ENCODE measurements around the gene CLIP4. TPM values are rescaled to one million over a fixed set of nuclear protein-coding genes. Genes with fewer than 3 reads are reported as not detected.

CLIP4 gene
- total RNA-seq, 1 donor from 2014 or later = 5.8 TPM

DNA sequence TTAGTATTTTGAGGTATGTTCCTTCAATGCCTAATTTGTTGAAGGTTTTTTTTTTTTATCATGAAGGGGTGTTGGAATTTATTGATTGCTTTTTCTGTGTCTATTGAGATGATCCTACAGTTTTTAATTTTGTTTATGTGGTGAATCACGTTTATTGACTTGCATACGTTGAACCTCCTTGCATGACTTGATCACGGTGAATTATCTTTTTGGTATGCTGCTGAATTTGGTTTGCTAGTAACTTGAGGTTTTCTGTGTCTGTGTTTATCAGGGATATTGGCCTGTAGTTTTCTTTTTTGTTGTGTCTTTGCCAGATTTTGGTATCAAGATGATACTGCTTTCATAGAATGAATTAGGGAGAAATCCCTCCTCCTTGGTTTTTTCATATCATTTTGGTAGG lies 23.9 kb downstream of the CLIP4 start:
- TF ChIP-seq, protein P1, sequence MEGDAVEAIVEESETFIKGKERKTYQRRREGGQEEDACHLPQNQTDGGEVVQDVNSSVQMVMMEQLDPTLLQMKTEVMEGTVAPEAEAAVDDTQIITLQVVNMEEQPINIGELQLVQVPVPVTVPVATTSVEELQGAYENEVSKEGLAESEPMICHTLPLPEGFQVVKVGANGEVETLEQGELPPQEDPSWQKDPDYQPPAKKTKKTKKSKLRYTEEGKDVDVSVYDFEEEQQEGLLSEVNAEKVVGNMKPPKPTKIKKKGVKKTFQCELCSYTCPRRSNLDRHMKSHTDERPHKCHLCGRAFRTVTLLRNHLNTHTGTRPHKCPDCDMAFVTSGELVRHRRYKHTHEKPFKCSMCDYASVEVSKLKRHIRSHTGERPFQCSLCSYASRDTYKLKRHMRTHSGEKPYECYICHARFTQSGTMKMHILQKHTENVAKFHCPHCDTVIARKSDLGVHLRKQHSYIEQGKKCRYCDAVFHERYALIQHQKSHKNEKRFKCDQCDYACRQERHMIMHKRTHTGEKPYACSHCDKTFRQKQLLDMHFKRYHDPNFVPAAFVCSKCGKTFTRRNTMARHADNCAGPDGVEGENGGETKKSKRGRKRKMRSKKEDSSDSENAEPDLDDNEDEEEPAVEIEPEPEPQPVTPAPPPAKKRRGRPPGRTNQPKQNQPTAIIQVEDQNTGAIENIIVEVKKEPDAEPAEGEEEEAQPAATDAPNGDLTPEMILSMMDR (IDR thresholded peaks at IDR 0.05) = no peak
- Mint-ChIP-seq H3K4me1 (peaks cover 7% of the 10 kb centered on the region), H3K4me3 (no peak overlapping the region), H3K27me3 (no peaks in the 10 kb centered on the region), H3K9me3 (peaks cover 11% of the 10 kb centered on the region), H3K36me3 (ENCODE audit: low read depth) (peaks cover 35% of the 10 kb centered on the region), H3K27ac (no peak overlapping the region)
- ChIA-PET POLR2A (no interaction called here), CTCF (no interaction called here)
- no peak for ATAC-seq (ENCODE audit: low read depth)
- no peak for DNase-seq
- intact Hi-C loops (cut with micrococcal nuclease) = no loop called here

DNA sequence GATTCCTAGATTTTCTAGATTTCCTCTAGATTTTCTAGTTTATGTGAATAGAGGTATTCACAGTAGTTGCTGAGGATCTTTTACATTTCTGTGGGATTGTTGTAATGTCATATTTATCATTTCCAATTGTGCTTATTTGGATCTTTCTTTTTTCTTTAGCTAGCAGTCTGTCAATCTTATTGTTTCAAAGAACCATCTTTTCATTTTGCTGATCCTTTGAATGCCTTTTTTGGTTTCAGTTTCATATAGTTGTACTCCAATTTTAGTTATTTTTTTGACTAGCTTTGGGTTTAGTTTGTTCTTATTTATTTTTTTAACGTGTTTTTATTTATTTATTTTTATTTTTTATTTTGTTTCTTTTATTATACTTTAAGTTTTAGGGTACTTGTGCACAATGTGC lies 24.5 kb downstream of the CLIP4 start:
- Mint-ChIP-seq H3K4me3 (no peak overlapping the region), H3K27ac (no peak overlapping the region), H3K4me1 (peaks cover 7% of the 10 kb centered on the region), H3K9me3 (peaks cover 11% of the 10 kb centered on the region), H3K27me3 (no peaks in the 10 kb centered on the region), H3K36me3 (ENCODE audit: low read depth) (peaks cover 35% of the 10 kb centered on the region)
- ChIA-PET POLR2A (no interaction called here), CTCF (no interaction called here)
- TF ChIP-seq, protein P1 (IDR thresholded peaks at IDR 0.05) = no peak
- ATAC-seq (ENCODE audit: low read depth) = no peak
- intact Hi-C loops (cut with micrococcal nuclease) = no loop called here
- no peak for DNase-seq

DNA sequence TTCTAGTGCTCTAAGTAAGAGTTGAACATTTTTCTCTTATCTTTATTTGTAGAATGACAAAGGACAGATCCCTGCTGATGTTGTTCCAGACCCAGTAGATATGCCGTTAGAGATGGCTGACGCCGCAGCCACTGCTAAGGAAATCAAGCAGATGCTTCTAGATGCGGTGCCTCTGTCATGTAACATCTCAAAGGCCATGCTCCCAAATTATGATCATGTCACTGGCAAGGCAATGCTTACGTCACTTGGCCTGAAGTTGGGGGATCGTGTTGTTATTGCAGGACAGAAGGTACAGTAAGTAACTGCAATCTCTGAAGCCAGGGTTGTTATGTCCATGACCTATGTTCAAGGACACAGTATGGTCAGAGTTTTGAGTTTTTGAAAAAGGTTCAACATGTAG lies 28.4 kb downstream of the CLIP4 start:
- H3K27me3 Mint-ChIP-seq = no peaks in the 10 kb centered on the region
- H3K27ac Mint-ChIP-seq = no peak overlapping the region
- no peak overlapping the region for H3K4me3 Mint-ChIP-seq
- H3K9me3 Mint-ChIP-seq = peaks cover 5% of the 10 kb centered on the region
- POLR2A ChIA-PET = no interaction called here
- TF ChIP-seq, protein P1 (IDR thresholded peaks at IDR 0.05) = no peak
- no peak for ATAC-seq (ENCODE audit: low read depth)
- H3K4me1 Mint-ChIP-seq = peaks cover 7% of the 10 kb centered on the region
- CTCF ChIA-PET = no interaction called here
- no peak for DNase-seq
- H3K36me3 Mint-ChIP-seq (ENCODE audit: low read depth) = peaks cover 29% of the 10 kb centered on the region
- intact Hi-C loops (cut with micrococcal nuclease) = no loop called here

DNA sequence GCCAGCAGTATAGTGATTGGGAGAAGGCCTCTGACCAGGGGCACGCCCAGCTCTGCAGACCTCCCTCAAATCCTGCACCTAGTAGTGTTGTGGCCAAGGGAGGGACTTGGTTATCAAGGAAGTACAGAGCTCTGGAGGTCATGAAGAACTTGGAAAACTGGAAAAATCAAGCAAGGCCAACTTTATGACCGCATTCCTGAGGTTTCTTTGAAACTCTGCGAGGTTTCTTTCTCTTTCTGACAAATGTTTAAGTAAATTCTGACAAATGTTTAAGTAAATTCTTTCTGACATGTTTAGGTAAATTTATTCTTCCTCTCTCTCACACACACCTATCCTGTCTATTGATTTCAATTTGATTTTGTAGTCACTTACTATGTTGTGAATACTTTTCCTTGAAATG lies 31.0 kb downstream of the CLIP4 start:
- intact Hi-C loops (cut with micrococcal nuclease) = no loop called here
- Mint-ChIP-seq H3K27me3 (no peaks in the 10 kb centered on the region), H3K36me3 (ENCODE audit: low read depth) (peaks cover 15% of the 10 kb centered on the region), H3K27ac (no peak overlapping the region), H3K9me3 (no peaks in the 10 kb centered on the region), H3K4me3 (no peak overlapping the region), H3K4me1 (peaks cover 1% of the 10 kb centered on the region)
- DNase-seq (no peak), ATAC-seq (ENCODE audit: low read depth) (no peak)
- TF ChIP-seq, protein P1 (IDR thresholded peaks at IDR 0.05) = no peak
- ChIA-PET CTCF (no interaction called here), POLR2A (no interaction called here)

DNA sequence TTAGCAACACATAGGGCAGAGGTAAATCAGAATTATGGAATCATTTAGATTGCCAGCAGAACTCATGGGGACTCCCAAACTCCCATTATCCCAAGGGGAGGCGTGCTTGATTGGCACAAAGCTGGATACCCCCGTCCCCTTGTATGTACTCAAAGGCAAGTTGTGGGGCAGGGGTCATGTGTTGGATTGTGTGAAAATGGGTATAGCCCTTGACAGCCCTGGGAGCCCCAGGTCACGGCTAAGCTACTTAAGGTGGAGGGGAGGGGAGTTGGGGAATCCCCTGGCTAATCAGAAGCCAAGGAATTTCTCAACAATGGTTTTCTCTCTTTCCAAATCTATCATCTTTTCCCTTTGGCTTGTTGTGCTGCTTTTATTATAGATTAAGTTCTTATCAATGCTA lies 32.7 kb downstream of the CLIP4 start:
- H3K27ac Mint-ChIP-seq = no peak overlapping the region
- DNase-seq = no peak
- POLR2A ChIA-PET = no interaction called here
- no peak for ATAC-seq (ENCODE audit: low read depth)
- no peaks in the 10 kb centered on the region for H3K27me3 Mint-ChIP-seq
- CTCF ChIA-PET = no interaction called here
- H3K4me3 Mint-ChIP-seq = no peak overlapping the region
- intact Hi-C loops (cut with micrococcal nuclease) = no loop called here
- TF ChIP-seq, protein P1 (IDR thresholded peaks at IDR 0.05) = no peak
- H3K4me1 Mint-ChIP-seq = no peaks in the 10 kb centered on the region
- H3K9me3 Mint-ChIP-seq = no peaks in the 10 kb centered on the region
- peaks cover 16% of the 10 kb centered on the region for H3K36me3 Mint-ChIP-seq (ENCODE audit: low read depth)
